Measurements from ENCODE around the gene CARMIL1. TPM values are rescaled to one million over a fixed set of nuclear protein-coding genes. Genes with fewer than 3 reads are reported as not detected.

Gene CARMIL1
- total and polyA plus RNA-seq, 7 experiments from 2014 or later: 2.2 to 12.8 (median 9.3) TPM

DNA sequence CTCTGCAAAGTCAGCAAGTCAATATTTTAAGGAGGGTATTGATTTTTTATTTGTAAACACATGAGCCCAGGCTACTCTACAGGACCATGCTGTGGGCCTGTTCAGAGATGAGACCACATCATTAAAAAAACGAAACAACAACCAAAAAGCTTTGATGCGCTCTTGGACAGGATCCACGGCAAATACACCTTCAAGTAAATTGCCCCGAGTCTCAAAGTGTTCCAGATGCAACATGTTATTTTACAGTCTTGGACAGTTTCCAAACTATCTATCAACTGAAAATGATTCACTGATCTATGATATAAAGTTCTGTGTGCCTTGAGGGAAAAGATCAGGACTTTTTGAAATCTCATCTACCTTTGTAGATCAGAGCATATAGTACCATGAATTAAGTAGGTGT, 25.8 kb upstream of the CARMIL1 start:
- Mint-ChIP-seq H3K4me1 (peaks cover 0 to 6% (median 0%) of the 10 kb centered on the region in 7 donors), H3K27ac (no peak overlapping the region), H3K36me3 (no peaks in the 10 kb centered on the region), H3K27me3 (peaks cover 5 to 24% (median 12%) of the 10 kb centered on the region in 5 donors), H3K9me3 (no peaks in the 10 kb centered on the region), H3K4me3 (no peak overlapping the region)
- H3K27me3 ChIP-seq (ENCODE audit: control insufficient read depth in 2 of 2, insufficient read depth in 2 of 2, low read length in 2 of 2): no peaks in the 10 kb centered on the region
- H3K9me3 ChIP-seq (ENCODE audit: control insufficient read depth in 2 of 3, low read length in 3 of 3): no peaks in the 10 kb centered on the region
- no peaks in the 10 kb centered on the region for H3K36me3 ChIP-seq (ENCODE audit: control insufficient read depth in 2 of 3, insufficient read depth in 3 of 3, low read length in 3 of 3)
- no peaks in the 10 kb centered on the region for H3K4me1 ChIP-seq (ENCODE audit: control insufficient read depth in 2 of 2, insufficient read depth in 2 of 2, low read length in 2 of 2)
- no peak overlapping the region for H3K4me3 ChIP-seq (ENCODE audit: low read length)
- POLR2A ChIA-PET: no interaction called here
- no peak for ATAC-seq
- CTCF ChIA-PET: interaction anchor here (1.5 kb wide), 1 partner anchor 13 kb away, joined by 7 read pairs; no protein-coding TSS in a partner anchor
- no peak overlapping the region for H3K27ac ChIP-seq (ENCODE audit: low read depth, low read length)
- intact Hi-C loops (cut with micrococcal nuclease): no loop called here
- no peak for DNase-seq

DNA sequence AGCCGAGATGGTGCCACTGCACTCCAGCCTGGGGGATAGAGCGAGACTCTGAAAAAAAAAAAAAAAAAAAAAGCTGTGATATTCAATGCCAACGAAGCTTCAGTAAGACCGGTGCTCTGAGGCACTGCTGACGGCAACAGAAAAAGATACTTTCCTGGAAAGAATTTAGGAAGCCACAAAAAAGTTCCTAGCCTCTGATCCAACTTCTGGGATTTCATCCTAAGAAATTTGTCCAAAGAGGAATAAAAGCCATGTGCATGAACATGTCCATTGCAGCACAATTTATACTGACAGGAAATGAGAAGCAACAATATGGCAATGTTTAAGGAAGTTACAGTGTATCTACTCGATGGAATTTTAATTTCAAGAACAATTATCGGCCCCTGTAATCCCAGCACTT, 24.5 kb upstream of the CARMIL1 start:
- ChIA-PET CTCF (interaction anchor here (1.5 kb wide), 1 partner anchor 11 kb away, joined by 7 read pairs; no protein-coding TSS in a partner anchor), POLR2A (no interaction called here)
- Histone ChIP-seq H3K4me3 (ENCODE audit: low read length) (no peak overlapping the region), H3K27ac (ENCODE audit: low read depth, low read length) (no peak overlapping the region), H3K4me1 (ENCODE audit: control insufficient read depth in 2 of 2, insufficient read depth in 2 of 2, low read length in 2 of 2) (no peaks in the 10 kb centered on the region), H3K36me3 (ENCODE audit: control insufficient read depth in 2 of 3, insufficient read depth in 3 of 3, low read length in 3 of 3) (no peaks in the 10 kb centered on the region), H3K27me3 (ENCODE audit: control insufficient read depth in 2 of 2, insufficient read depth in 2 of 2, low read length in 2 of 2) (no peaks in the 10 kb centered on the region), H3K9me3 (ENCODE audit: control insufficient read depth in 2 of 3, low read length in 3 of 3) (no peaks in the 10 kb centered on the region)
- H3K4me3 Mint-ChIP-seq: no peak overlapping the region
- DNase-seq (no peak), ATAC-seq (no peak)
- H3K36me3 Mint-ChIP-seq: no peaks in the 10 kb centered on the region
- H3K27ac Mint-ChIP-seq: no peak overlapping the region
- peaks cover 0 to 6% (median 0%) of the 10 kb centered on the region in 7 donors for H3K4me1 Mint-ChIP-seq
- intact Hi-C loops (cut with micrococcal nuclease): no loop called here
- peaks cover 5 to 24% (median 16%) of the 10 kb centered on the region in 5 donors for H3K27me3 Mint-ChIP-seq
- H3K9me3 Mint-ChIP-seq: no peaks in the 10 kb centered on the region

DNA sequence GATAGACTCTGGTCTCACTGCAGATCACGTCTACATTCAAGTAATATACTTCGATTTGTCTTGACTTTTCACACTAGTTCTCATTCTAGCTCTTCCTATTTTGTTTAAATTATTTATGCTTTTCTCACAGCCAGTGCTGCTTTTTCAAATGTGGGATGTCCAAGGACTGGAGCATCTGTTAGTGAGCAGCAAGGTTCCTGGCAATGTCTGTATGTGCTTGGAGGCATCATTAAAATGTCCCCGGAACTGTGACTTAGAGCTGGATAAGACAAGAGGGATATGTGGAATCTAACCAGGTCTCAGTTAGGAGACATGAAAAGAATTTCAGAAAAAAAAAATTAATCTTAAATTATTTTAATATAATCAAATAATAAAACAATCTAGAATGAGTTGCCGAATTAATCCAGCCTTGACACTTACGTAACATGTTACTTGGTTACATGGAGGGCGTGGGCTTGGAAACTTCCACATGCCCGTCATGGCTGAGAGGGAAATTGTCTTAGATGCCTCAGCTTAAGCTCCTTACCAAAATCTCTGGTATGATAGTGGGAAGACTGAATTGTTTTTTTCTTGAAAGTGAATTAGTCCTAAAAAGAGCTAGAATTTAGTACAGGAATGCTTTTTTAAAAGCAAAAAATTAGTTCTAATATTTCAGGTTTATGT, 21.4 kb upstream of the CARMIL1 start:
- H3K27ac ChIP-seq (ENCODE audit: low read depth, low read length): no peak overlapping the region
- DNase-seq: no peak
- Mint-ChIP-seq H3K9me3 (no peaks in the 10 kb centered on the region), H3K27me3 (peaks cover 0 to 13% (median 4%) of the 10 kb centered on the region in 5 donors), H3K36me3 (no peaks in the 10 kb centered on the region), H3K27ac (no peak overlapping the region), H3K4me3 (no peak overlapping the region), H3K4me1 (no peaks in the 10 kb centered on the region)
- no peak overlapping the region for H3K4me3 ChIP-seq (ENCODE audit: low read length)
- ChIA-PET CTCF (interaction anchor here (0.6 to 1.8 kb wide), 3 partner anchors 8 to 35 kb away, joined by 3 to 6 read pairs (median 4); no protein-coding TSS in a partner anchor), POLR2A (interaction anchor here (0.6 to 1.3 kb wide), 2 partner anchors 128 to 232 kb away, joined by 3 to 6 read pairs; no protein-coding TSS in a partner anchor)
- no peaks in the 10 kb centered on the region for H3K9me3 ChIP-seq (ENCODE audit: control insufficient read depth in 2 of 3, low read length in 3 of 3)
- no peaks in the 10 kb centered on the region for H3K36me3 ChIP-seq (ENCODE audit: control insufficient read depth in 2 of 3, insufficient read depth in 3 of 3, low read length in 3 of 3)
- no peak for ATAC-seq
- no peaks in the 10 kb centered on the region for H3K4me1 ChIP-seq (ENCODE audit: control insufficient read depth in 2 of 2, insufficient read depth in 2 of 2, low read length in 2 of 2)
- intact Hi-C loops (cut with micrococcal nuclease): no loop called here
- H3K27me3 ChIP-seq (ENCODE audit: control insufficient read depth in 2 of 2, insufficient read depth in 2 of 2, low read length in 2 of 2): no peaks in the 10 kb centered on the region

DNA sequence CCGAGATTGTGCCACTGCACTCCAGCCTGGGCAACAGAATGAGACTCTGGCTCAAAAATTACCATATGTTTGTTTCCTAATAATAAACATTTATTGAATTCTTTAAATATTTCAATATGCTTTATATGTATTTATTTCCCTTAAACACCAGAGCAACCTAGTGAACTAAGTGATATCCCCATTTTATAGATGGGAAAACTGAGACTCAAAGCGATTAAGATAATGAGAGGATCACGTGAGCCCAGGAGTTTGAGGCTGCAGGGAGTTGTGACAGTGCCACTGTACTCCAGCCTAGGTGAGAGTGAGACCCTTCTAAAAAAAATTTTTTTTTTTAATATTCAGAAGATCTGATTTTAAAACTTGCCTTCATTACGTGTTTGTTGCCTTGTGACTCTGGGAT, 19.4 kb upstream of the CARMIL1 start:
- Mint-ChIP-seq H3K9me3 (no peaks in the 10 kb centered on the region), H3K36me3 (no peaks in the 10 kb centered on the region), H3K27me3 (peaks cover 0 to 11% (median 0%) of the 10 kb centered on the region in 5 donors), H3K27ac (no peak overlapping the region), H3K4me1 (no peaks in the 10 kb centered on the region), H3K4me3 (no peak overlapping the region)
- H3K27me3 ChIP-seq (ENCODE audit: control insufficient read depth in 2 of 2, insufficient read depth in 2 of 2, low read length in 2 of 2): no peaks in the 10 kb centered on the region
- CTCF ChIA-PET: no interaction called here
- no peak for ATAC-seq
- no peak overlapping the region for H3K27ac ChIP-seq (ENCODE audit: low read depth, low read length)
- no peak overlapping the region for H3K4me3 ChIP-seq (ENCODE audit: low read length)
- no peak for DNase-seq
- intact Hi-C loops (cut with micrococcal nuclease): no loop called here
- no peaks in the 10 kb centered on the region for H3K4me1 ChIP-seq (ENCODE audit: control insufficient read depth in 2 of 2, insufficient read depth in 2 of 2, low read length in 2 of 2)
- no peaks in the 10 kb centered on the region for H3K36me3 ChIP-seq (ENCODE audit: control insufficient read depth in 2 of 3, insufficient read depth in 3 of 3, low read length in 3 of 3)
- POLR2A ChIA-PET: no interaction called here
- H3K9me3 ChIP-seq (ENCODE audit: control insufficient read depth in 2 of 3, low read length in 3 of 3): no peaks in the 10 kb centered on the region

DNA sequence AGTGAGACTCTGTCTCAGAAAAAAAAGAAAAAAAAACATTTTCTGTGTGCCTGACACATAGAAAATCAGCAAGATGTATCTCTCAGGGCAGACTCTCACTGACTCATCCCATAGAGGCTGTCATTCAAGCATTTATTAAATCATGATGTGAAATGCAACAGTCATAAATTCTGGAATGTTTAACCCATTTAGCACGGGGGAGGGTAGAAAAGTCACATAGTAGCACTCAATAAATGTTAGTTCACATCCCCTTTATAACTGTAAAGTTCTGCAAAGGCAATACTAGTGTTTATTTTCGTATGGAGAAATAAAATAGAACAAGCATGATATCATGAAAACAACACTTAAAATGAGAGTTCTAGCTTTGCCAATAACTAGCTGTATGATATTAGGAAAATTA, 15.5 kb upstream of the CARMIL1 start:
- peaks cover 0 to 4% (median 3%) of the 10 kb centered on the region in 7 donors for H3K4me1 Mint-ChIP-seq
- H3K4me1 ChIP-seq (ENCODE audit: control insufficient read depth in 2 of 2, insufficient read depth in 2 of 2, low read length in 2 of 2): no peaks in the 10 kb centered on the region
- no peak overlapping the region for H3K27ac ChIP-seq (ENCODE audit: low read depth, low read length)
- H3K4me3 Mint-ChIP-seq: no peak overlapping the region
- H3K27me3 Mint-ChIP-seq: peaks cover 0 to 25% (median 3%) of the 10 kb centered on the region in 5 donors
- ChIA-PET CTCF (interaction anchor here (1.3 to 3.7 kb wide), 4 partner anchors 13 to 278 kb away, joined by 3 to 111 read pairs (median 8); no protein-coding TSS in a partner anchor), POLR2A (no interaction called here)
- H3K27me3 ChIP-seq (ENCODE audit: control insufficient read depth in 2 of 2, insufficient read depth in 2 of 2, low read length in 2 of 2): no peaks in the 10 kb centered on the region
- DNase-seq (no peak), ATAC-seq (no peak)
- intact Hi-C loops (cut with micrococcal nuclease): loop anchor here (2.0 kb wide), 2 partner anchors 293 to 679 kb away; no protein-coding TSS in a partner anchor
- no peaks in the 10 kb centered on the region for H3K36me3 Mint-ChIP-seq
- no peaks in the 10 kb centered on the region for H3K36me3 ChIP-seq (ENCODE audit: control insufficient read depth in 2 of 3, insufficient read depth in 3 of 3, low read length in 3 of 3)
- no peaks in the 10 kb centered on the region for H3K9me3 ChIP-seq (ENCODE audit: control insufficient read depth in 2 of 3, low read length in 3 of 3)
- no peak overlapping the region for H3K27ac Mint-ChIP-seq
- no peaks in the 10 kb centered on the region for H3K9me3 Mint-ChIP-seq
- no peak overlapping the region for H3K4me3 ChIP-seq (ENCODE audit: low read length)

DNA sequence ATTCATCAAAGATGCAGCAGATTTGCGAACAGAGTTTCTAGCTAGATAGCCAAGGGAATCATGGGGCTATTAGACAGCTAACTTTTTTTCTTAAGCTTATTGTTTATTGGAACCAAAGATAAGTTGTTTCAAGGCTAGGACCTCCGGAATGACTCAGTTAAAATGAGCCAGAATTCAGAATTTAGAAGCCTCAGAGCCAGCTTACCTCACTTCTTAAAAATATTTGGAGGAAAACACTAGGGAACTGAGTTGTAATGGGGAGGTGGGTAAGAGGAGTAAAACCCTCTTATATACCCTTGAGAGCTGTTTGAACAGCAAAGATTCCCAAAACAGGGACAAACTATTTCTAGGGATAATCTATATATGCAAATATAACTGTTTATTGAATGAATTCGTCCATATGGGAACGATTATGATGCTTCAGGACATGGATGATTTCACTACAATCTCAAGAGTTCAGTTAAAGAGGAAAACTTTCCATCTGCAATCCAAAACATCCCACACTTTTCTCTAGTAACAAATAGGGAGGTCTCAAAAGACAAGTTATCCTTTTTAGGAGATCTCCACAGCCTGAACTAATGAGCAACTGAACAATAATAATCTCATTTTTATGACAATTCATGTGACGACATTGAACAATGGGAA, 12.6 kb upstream of the CARMIL1 start:
- ATAC-seq: no peak
- POLR2A ChIA-PET: interaction anchor here (0.8 to 1.7 kb wide), 4 partner anchors 12 to 290 kb away, joined by 3 to 5 read pairs (median 4); partner anchors contain the start of gene CARMIL1
- H3K4me1 ChIP-seq (ENCODE audit: control insufficient read depth in 2 of 2, insufficient read depth in 2 of 2, low read length in 2 of 2): no peaks in the 10 kb centered on the region
- Mint-ChIP-seq H3K9me3 (peaks cover 0 to 5% (median 0%) of the 10 kb centered on the region in 11 donors), H3K4me3 (no peak overlapping the region), H3K4me1 (peaks cover 0 to 4% (median 3%) of the 10 kb centered on the region in 7 donors), H3K27me3 (peaks cover 0 to 38% (median 3%) of the 10 kb centered on the region in 5 donors), H3K36me3 (no peaks in the 10 kb centered on the region), H3K27ac (no peak overlapping the region)
- no peak overlapping the region for H3K27ac ChIP-seq (ENCODE audit: low read depth, low read length)
- H3K27me3 ChIP-seq (ENCODE audit: control insufficient read depth in 2 of 2, insufficient read depth in 2 of 2, low read length in 2 of 2): no peaks in the 10 kb centered on the region
- no peaks in the 10 kb centered on the region for H3K9me3 ChIP-seq (ENCODE audit: control insufficient read depth in 2 of 3, low read length in 3 of 3)
- intact Hi-C loops (cut with micrococcal nuclease): loop anchor here in 1 of 2 donors (5.0 kb wide), 1 partner anchor 676 kb away; no protein-coding TSS in a partner anchor
- DNase-seq: no peak
- H3K36me3 ChIP-seq (ENCODE audit: control insufficient read depth in 2 of 3, insufficient read depth in 3 of 3, low read length in 3 of 3): no peaks in the 10 kb centered on the region
- no peak overlapping the region for H3K4me3 ChIP-seq (ENCODE audit: low read length)
- CTCF ChIA-PET: interaction anchor here (0.7 to 3.7 kb wide), 15 partner anchors 9 to 335 kb away, joined by 3 to 111 read pairs (median 6); partner anchors contain the start of gene CARMIL1

Measured in naive thymus-derived CD4-positive, alpha-beta T cell (primary cell).